GM12878 (cell line): ENCODE measurements around the gene CTNNBIP1. TPM values are rescaled to one million over a fixed set of nuclear protein-coding genes. Genes with fewer than 3 reads are reported as not detected.

Experiments
- BHLHE40 ChIP-seq, 2 experiments: fragments of 450-650 bp in 1 of 2; IDR thresholded peaks; 2 replicates each; pipeline ENCODE4 v1.6.1; 2011 to 2017; ENCODE audit warnings: low read depth in 2 of 2, borderline replicate concordance in 1 of 2, improper control_type of control experiment in 1 of 2, low read length in 1 of 2, mild to moderate bottlenecking in 1 of 2
- NFIC ChIP-seq: IDR thresholded peaks from 2 replicates; pipeline ENCODE4 v1.6.1; 2012; ENCODE audit warnings: low read depth, mild to moderate bottlenecking, inconsistent platforms, low read length, moderate library complexity
- POU2F2 ChIP-seq: IDR thresholded peaks from 3 replicates; pipeline ENCODE4 v1.6.1; 2011; ENCODE audit warnings: low read depth, mild to moderate bottlenecking, low read length, borderline replicate concordance
- RB1 ChIP-seq: fragments of 450-650 bp; formaldehyde crosslinking; IDR thresholded peaks from 2 replicates; pipeline ENCODE4 v1.6.1; 2017; ENCODE audit warnings: mild to moderate bottlenecking, borderline replicate concordance
- SUZ12 ChIP-seq: fragments of 200-600 bp; sonication (generic); IDR thresholded peaks from one replicate; pipeline ENCODE4 v1.6.1; 2018; ENCODE audit warnings: antibody characterized with exemption, mild to moderate bottlenecking; ENCODE audit not compliant: unreplicated experiment
- TBL1XR1 ChIP-seq: IDR thresholded peaks from 2 replicates; pipeline ENCODE4 v1.6.1; 2012; ENCODE audit warnings: low read depth, low read length, improper control_type of control experiment
- WRNIP1 ChIP-seq: IDR thresholded peaks from 2 replicates; pipeline ENCODE4 v1.6.1; 2011; ENCODE audit warnings: low read depth, low read length, improper control_type of control experiment, borderline replicate concordance
- ZNF274 ChIP-seq: IDR thresholded peaks from one replicate; pipeline ENCODE4 v1.8.0; 2011; ENCODE audit not compliant: insufficient read length, insufficient read depth
- polyA plus RNA-seq, 11 experiments: library from polyadenylated mRNA; depleted of rRNA in 4 of 11; unstranded in 6 of 11; stranded (reverse) in 5 of 11; fragments of >200 nt; fragmentation: Nextera tagmentation in 4 of 11; fragmentation: Illumina TruSeq in 1 of 11; extraction: Ambion mirVana in 4 of 11; extraction: Trizol in 1 of 11; gene quantifications; 1 replicate in 1 of 11; 2 replicates in 10 of 11; pipeline versions ENCODE4 v1.2.1 to v1.2.3, GENCODE V29; 2011 to 2016; ENCODE audit warnings: inconsistent platforms in 2 of 11, missing spikeins in 2 of 11, low read depth in 1 of 11
- total RNA-seq, 4 experiments: library from RNA; depleted of rRNA in 3 of 4; stranded (reverse); fragments of >200 nt in 3 of 4; fragmentation: Illumina TruSeq in 1 of 4; extraction: Trizol in 1 of 4; gene quantifications; 2 replicates each; pipeline versions ENCODE4 v1.2.1 to v1.2.3, GENCODE V29; 2013 to 2021
- TF ChIP-seq, protein P1 (sequence below): IDR thresholded peaks from 2 replicates; pipeline ENCODE4 v1.6.1; 2011; ENCODE audit warnings: borderline replicate concordance, low read depth, mild to moderate bottlenecking, moderate library complexity, low read length; ENCODE audit not compliant: insufficient read depth, poor library complexity, severe bottlenecking
- TF ChIP-seq, protein P2 (sequence below): fragments of 450-650 bp; IDR thresholded peaks from 2 replicates; pipeline ENCODE4 v1.6.1; 2017; ENCODE audit warnings: low read depth, mild to moderate bottlenecking, moderate library complexity
- TF ChIP-seq, protein P3 (sequence below): fragments of 450-650 bp; formaldehyde crosslinking; IDR thresholded peaks from 2 replicates; pipeline ENCODE4 v1.4.0; 2020; ENCODE audit warnings: mild to moderate bottlenecking, moderate library complexity
- TF ChIP-seq, protein P4 (sequence below): fragments of 150-350 bp; IDR thresholded peaks from 2 replicates; pipeline ENCODE4 v1.6.1; 2016; ENCODE audit warnings: low read depth, low read length
- TF ChIP-seq, protein P5 (sequence below): IDR thresholded peaks from 2 replicates; pipeline ENCODE4 v1.6.1; 2011; ENCODE audit warnings: mild to moderate bottlenecking, low read depth, low read length, moderate library complexity; ENCODE audit not compliant: insufficient replicate concordance
- TF ChIP-seq, protein P6 (sequence below): fragments of 450-650 bp; IDR thresholded peaks from 2 replicates; pipeline ENCODE4 v1.6.1; 2017; ENCODE audit warnings: mild to moderate bottlenecking

Gene CTNNBIP1
- total and polyA plus RNA-seq, 10 of the 15 experiments (the other 5 are each of a cell fraction or from before 2014, with no cell fraction given): 0.42 to 31.8 (median 10.8) TPM

DNA sequence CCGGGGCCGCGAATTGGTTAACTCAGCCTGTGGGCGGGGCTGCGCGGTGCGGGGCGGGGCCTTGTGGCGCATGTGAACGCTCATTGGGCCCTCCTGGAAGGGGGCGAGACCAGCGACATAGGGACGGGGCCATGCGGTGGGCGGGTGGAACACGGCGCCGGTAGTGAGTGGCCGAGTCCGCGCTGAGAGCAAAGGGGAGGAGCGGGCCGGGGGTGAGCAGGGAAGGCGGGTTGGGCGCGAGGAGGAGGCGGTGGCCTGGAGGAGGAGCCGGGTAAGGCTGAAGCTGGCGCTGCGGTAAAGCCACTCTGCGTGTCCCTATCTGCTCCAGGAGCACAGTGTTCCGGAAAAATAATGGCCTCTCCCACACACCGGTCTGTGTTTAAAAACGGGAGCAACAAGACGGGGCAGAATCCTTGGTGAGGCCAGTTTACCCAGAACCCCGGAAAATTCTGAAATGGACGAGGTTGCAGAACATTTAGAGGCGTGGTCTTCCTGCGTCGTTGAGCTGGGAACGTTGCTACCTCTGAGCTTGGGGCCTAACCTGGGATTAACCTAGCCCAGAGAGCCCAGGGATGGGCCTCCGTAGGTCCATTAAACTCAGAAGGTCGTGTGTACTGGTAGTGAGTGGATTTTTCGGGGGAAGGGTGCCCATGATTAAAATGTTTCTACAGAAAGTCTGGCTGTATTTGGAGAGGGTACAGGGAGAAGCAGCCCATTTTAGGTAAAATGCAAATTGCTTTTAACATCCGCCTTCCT is 532 bp upstream of the CTNNBIP1 start (continued):
- TF ChIP-seq, protein P1, sequence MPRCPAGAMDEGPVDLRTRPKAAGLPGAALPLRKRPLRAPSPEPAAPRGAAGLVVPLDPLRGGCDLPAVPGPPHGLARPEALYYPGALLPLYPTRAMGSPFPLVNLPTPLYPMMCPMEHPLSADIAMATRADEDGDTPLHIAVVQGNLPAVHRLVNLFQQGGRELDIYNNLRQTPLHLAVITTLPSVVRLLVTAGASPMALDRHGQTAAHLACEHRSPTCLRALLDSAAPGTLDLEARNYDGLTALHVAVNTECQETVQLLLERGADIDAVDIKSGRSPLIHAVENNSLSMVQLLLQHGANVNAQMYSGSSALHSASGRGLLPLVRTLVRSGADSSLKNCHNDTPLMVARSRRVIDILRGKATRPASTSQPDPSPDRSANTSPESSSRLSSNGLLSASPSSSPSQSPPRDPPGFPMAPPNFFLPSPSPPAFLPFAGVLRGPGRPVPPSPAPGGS: no peak
- no peak for TF ChIP-seq ZNF274
- TF ChIP-seq, protein P2, sequence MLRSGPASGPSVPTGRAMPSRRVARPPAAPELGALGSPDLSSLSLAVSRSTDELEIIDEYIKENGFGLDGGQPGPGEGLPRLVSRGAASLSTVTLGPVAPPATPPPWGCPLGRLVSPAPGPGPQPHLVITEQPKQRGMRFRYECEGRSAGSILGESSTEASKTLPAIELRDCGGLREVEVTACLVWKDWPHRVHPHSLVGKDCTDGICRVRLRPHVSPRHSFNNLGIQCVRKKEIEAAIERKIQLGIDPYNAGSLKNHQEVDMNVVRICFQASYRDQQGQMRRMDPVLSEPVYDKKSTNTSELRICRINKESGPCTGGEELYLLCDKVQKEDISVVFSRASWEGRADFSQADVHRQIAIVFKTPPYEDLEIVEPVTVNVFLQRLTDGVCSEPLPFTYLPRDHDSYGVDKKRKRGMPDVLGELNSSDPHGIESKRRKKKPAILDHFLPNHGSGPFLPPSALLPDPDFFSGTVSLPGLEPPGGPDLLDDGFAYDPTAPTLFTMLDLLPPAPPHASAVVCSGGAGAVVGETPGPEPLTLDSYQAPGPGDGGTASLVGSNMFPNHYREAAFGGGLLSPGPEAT: peak; percentile 87
- no peak for TF ChIP-seq NFIC
- TF ChIP-seq WRNIP1: no peak
- TF ChIP-seq, protein P3, sequence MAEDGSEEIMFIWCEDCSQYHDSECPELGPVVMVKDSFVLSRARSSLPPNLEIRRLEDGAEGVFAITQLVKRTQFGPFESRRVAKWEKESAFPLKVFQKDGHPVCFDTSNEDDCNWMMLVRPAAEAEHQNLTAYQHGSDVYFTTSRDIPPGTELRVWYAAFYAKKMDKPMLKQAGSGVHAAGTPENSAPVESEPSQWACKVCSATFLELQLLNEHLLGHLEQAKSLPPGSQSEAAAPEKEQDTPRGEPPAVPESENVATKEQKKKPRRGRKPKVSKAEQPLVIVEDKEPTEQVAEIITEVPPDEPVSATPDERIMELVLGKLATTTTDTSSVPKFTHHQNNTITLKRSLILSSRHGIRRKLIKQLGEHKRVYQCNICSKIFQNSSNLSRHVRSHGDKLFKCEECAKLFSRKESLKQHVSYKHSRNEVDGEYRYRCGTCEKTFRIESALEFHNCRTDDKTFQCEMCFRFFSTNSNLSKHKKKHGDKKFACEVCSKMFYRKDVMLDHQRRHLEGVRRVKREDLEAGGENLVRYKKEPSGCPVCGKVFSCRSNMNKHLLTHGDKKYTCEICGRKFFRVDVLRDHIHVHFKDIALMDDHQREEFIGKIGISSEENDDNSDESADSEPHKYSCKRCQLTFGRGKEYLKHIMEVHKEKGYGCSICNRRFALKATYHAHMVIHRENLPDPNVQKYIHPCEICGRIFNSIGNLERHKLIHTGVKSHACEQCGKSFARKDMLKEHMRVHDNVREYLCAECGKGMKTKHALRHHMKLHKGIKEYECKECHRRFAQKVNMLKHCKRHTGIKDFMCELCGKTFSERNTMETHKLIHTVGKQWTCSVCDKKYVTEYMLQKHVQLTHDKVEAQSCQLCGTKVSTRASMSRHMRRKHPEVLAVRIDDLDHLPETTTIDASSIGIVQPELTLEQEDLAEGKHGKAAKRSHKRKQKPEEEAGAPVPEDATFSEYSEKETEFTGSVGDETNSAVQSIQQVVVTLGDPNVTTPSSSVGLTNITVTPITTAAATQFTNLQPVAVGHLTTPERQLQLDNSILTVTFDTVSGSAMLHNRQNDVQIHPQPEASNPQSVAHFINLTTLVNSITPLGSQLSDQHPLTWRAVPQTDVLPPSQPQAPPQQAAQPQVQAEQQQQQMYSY: no peak
- TF ChIP-seq, protein P4, sequence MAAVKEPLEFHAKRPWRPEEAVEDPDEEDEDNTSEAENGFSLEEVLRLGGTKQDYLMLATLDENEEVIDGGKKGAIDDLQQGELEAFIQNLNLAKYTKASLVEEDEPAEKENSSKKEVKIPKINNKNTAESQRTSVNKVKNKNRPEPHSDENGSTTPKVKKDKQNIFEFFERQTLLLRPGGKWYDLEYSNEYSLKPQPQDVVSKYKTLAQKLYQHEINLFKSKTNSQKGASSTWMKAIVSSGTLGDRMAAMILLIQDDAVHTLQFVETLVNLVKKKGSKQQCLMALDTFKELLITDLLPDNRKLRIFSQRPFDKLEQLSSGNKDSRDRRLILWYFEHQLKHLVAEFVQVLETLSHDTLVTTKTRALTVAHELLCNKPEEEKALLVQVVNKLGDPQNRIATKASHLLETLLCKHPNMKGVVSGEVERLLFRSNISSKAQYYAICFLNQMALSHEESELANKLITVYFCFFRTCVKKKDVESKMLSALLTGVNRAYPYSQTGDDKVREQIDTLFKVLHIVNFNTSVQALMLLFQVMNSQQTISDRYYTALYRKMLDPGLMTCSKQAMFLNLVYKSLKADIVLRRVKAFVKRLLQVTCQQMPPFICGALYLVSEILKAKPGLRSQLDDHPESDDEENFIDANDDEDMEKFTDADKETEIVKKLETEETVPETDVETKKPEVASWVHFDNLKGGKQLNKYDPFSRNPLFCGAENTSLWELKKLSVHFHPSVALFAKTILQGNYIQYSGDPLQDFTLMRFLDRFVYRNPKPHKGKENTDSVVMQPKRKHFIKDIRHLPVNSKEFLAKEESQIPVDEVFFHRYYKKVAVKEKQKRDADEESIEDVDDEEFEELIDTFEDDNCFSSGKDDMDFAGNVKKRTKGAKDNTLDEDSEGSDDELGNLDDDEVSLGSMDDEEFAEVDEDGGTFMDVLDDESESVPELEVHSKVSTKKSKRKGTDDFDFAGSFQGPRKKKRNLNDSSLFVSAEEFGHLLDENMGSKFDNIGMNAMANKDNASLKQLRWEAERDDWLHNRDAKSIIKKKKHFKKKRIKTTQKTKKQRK: no peak
- TF ChIP-seq SUZ12: no peak
- peak; percentile 92; the same call in 2 of the 3 replicates for TF ChIP-seq POU2F2
- TF ChIP-seq TBL1XR1: no peak
- no peak for TF ChIP-seq RB1
- peak in 1 of 2 experiments; percentile 40; a peak in 1 of 4 replicates for TF ChIP-seq BHLHE40 (IDR thresholded peaks at IDR 0.05; ENCODE audit: borderline replicate concordance in 1 of 2, low read depth in 2 of 2, low read length in 1 of 2)
- TF ChIP-seq, protein P5, sequence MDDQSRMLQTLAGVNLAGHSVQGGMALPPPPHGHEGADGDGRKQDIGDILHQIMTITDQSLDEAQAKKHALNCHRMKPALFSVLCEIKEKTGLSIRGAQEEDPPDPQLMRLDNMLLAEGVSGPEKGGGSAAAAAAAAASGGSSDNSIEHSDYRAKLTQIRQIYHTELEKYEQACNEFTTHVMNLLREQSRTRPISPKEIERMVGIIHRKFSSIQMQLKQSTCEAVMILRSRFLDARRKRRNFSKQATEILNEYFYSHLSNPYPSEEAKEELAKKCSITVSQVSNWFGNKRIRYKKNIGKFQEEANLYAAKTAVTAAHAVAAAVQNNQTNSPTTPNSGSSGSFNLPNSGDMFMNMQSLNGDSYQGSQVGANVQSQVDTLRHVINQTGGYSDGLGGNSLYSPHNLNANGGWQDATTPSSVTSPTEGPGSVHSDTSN: no peak
- TF ChIP-seq, protein P6, sequence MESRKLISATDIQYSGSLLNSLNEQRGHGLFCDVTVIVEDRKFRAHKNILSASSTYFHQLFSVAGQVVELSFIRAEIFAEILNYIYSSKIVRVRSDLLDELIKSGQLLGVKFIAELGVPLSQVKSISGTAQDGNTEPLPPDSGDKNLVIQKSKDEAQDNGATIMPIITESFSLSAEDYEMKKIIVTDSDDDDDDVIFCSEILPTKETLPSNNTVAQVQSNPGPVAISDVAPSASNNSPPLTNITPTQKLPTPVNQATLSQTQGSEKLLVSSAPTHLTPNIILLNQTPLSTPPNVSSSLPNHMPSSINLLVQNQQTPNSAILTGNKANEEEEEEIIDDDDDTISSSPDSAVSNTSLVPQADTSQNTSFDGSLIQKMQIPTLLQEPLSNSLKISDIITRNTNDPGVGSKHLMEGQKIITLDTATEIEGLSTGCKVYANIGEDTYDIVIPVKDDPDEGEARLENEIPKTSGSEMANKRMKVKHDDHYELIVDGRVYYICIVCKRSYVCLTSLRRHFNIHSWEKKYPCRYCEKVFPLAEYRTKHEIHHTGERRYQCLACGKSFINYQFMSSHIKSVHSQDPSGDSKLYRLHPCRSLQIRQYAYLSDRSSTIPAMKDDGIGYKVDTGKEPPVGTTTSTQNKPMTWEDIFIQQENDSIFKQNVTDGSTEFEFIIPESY: no peak
